Activated naive CD8-positive, alpha-beta T cell treated with anti-CD3 and anti-CD28 coated beads, Interleukin-2, amount 50 U/mL, for 24 hours (primary cell): ENCODE data around the gene FAS.

Experiments used
- ATAC-seq: fragments of 150-1000 bp; cut with Tn5 transposase; one replicate; pipeline ENCODE4 v1.10.0; 2021
- DNase-seq: peaks from one replicate; pipeline ENCODE4 v3.0.0; 2021
- H3K27ac Mint-ChIP-seq: one replicate; pipeline ENCODE4 v1.8.0; 2021; ENCODE audit warnings: mild to moderate bottlenecking, mixed read lengths
- H3K27me3 Mint-ChIP-seq: one replicate; pipeline ENCODE4 v1.8.0; 2021; ENCODE audit warnings: mixed read lengths
- H3K36me3 Mint-ChIP-seq: one replicate; pipeline ENCODE4 v1.8.0; 2021; ENCODE audit warnings: low read depth, mixed read lengths
- H3K4me1 Mint-ChIP-seq: one replicate; pipeline ENCODE4 v1.8.0; 2021; ENCODE audit warnings: mixed read lengths
- H3K4me3 Mint-ChIP-seq: one replicate; pipeline ENCODE4 v1.8.0; 2021; ENCODE audit warnings: mild to moderate bottlenecking, moderate library complexity, mixed read lengths
- H3K9me3 Mint-ChIP-seq: one replicate; pipeline ENCODE4 v1.8.0; 2021; ENCODE audit warnings: mixed read lengths

FAS gene

GRCh38 chr10:89025453-89025852, 34.9 kb downstream of the FAS start:
- ATAC-seq = no peak
- Mint-ChIP-seq H3K36me3 (peaks cover 8% of the 10 kb centered on the region), H3K4me1 (peaks cover 16% of the 10 kb centered on the region), H3K9me3 (no peaks in the 10 kb centered on the region), H3K27ac (no peak overlapping the region), H3K27me3 (no peaks in the 10 kb centered on the region), H3K4me3 (no peak overlapping the region)
- DNase-seq = no peak

GRCh38 chr10:89029181-89029580, 38.6 kb downstream of the FAS start:
- no peak overlapping the region for H3K27ac Mint-ChIP-seq
- H3K27me3 Mint-ChIP-seq = no peaks in the 10 kb centered on the region
- no peaks in the 10 kb centered on the region for H3K9me3 Mint-ChIP-seq
- peaks cover 40% of the 10 kb centered on the region for H3K4me1 Mint-ChIP-seq
- no peak overlapping the region for H3K4me3 Mint-ChIP-seq
- DNase-seq = no peak
- no peak for ATAC-seq
- peaks cover 2% of the 10 kb centered on the region for H3K36me3 Mint-ChIP-seq

DNA sequence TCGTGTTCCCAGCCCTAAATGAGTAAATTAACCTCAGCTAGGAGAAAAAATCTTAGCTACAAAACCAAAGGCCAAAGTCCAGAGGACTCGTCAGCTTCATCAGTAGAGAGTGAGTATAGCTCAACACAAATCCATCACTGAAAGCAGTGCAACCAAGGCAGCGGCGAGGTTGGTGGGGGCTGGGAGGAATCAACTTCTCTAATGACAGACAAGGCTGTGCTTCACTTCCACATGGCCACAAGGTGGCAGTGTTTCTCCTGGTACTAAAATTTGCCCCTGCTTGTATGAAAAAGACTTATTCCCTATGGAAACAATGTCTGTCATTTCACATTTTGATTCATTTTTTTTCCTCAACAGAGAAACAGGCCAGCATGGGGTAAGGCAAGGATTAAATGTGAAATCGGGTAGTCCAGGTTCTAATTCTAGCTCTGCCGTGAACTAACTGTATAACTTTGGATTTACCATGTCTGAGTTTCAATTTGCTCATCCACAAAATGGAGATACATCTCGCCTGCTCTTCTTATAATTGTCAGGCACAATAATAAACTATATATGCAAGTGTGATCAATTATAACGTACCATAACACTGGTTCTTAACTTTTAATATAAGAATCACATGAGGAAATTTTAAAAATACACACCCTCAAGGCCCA, 39.3 kb downstream of the FAS start:
- no peaks in the 10 kb centered on the region for H3K36me3 Mint-ChIP-seq
- DNase-seq (peak; percentile 77), ATAC-seq (peak; percentile 20)
- H3K9me3 Mint-ChIP-seq = no peaks in the 10 kb centered on the region
- H3K4me1 Mint-ChIP-seq = peaks cover 40% of the 10 kb centered on the region
- H3K4me3 Mint-ChIP-seq = no peak overlapping the region
- no peaks in the 10 kb centered on the region for H3K27me3 Mint-ChIP-seq
- no peak overlapping the region for H3K27ac Mint-ChIP-seq

- ATAC-seq = no peak
- H3K4me3 Mint-ChIP-seq = no peak overlapping the region
- no peaks in the 10 kb centered on the region for H3K27me3 Mint-ChIP-seq
- H3K36me3 Mint-ChIP-seq = no peaks in the 10 kb centered on the region
- H3K27ac Mint-ChIP-seq = no peak overlapping the region
- no peak for DNase-seq
- peaks cover 40% of the 10 kb centered on the region for H3K4me1 Mint-ChIP-seq
- H3K9me3 Mint-ChIP-seq = no peaks in the 10 kb centered on the region
These were observed 40.2 kb downstream of the FAS start for GRCh38 chr10:89030791-89031190.

- H3K4me3 Mint-ChIP-seq = peak overlapping the region; percentile 50
- DNase-seq (peak; percentile 71), ATAC-seq (peak; percentile 97)
These were observed 41.7 kb downstream of the FAS start for GRCh38 chr10:89032141-89032891.

GRCh38 chr10:89035461-89035860, 44.9 kb downstream of the FAS start:
- no peaks in the 10 kb centered on the region for H3K27me3 Mint-ChIP-seq
- ATAC-seq = no peak
- H3K4me3 Mint-ChIP-seq = no peak overlapping the region
- no peak overlapping the region for H3K27ac Mint-ChIP-seq
- H3K36me3 Mint-ChIP-seq = no peaks in the 10 kb centered on the region
- H3K9me3 Mint-ChIP-seq = no peaks in the 10 kb centered on the region
- DNase-seq = no peak
- H3K4me1 Mint-ChIP-seq = peaks cover 31% of the 10 kb centered on the region

More at GRCh38 chr10:89032141-89032891, 41.7 kb downstream of the FAS start:
- Mint-ChIP-seq H3K4me1 (peaks cover 40% of the 10 kb centered on the region), H3K27ac (peak overlapping the region; percentile 68), H3K36me3 (no peaks in the 10 kb centered on the region), H3K27me3 (no peaks in the 10 kb centered on the region), H3K9me3 (no peaks in the 10 kb centered on the region)

DNA sequence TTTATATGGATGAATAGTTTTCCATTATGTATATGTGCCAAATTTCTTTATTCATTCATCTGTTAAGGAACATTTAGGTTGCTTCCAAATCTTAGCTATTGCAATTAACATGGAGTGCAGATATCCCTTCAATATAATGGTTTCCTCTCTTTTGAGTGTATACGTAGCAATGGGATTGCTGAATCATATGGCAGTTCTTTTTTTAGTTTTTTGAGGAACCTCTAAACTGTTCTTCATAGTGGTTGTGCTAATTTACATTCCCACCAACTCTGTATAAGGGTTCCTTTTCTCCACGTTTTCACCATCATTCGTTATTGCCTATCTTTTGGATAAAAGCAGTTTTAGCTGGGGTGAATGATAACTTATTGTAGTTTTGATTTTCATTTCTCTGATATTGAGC, 46.5 kb downstream of the FAS start:
- Mint-ChIP-seq H3K36me3 (no peaks in the 10 kb centered on the region), H3K9me3 (no peaks in the 10 kb centered on the region), H3K4me3 (no peak overlapping the region), H3K4me1 (peaks cover 15% of the 10 kb centered on the region), H3K27ac (no peak overlapping the region), H3K27me3 (no peaks in the 10 kb centered on the region)
- ATAC-seq (no peak), DNase-seq (no peak)

GRCh38 chr10:89042562-89042961, 52.0 kb downstream of the FAS start:
- DNase-seq (no peak), ATAC-seq (no peak)
- H3K36me3 Mint-ChIP-seq = no peaks in the 10 kb centered on the region
- peaks cover 1% of the 10 kb centered on the region for H3K27me3 Mint-ChIP-seq
- no peak overlapping the region for H3K27ac Mint-ChIP-seq
- H3K4me1 Mint-ChIP-seq = no peaks in the 10 kb centered on the region
- H3K9me3 Mint-ChIP-seq = no peaks in the 10 kb centered on the region
- H3K4me3 Mint-ChIP-seq = no peak overlapping the region

- H3K4me1 Mint-ChIP-seq = no peaks in the 10 kb centered on the region
- H3K27ac Mint-ChIP-seq = no peak overlapping the region
These were observed 52.5 kb downstream of the FAS start for GRCh38 chr10:89043052-89043451.

DNA sequence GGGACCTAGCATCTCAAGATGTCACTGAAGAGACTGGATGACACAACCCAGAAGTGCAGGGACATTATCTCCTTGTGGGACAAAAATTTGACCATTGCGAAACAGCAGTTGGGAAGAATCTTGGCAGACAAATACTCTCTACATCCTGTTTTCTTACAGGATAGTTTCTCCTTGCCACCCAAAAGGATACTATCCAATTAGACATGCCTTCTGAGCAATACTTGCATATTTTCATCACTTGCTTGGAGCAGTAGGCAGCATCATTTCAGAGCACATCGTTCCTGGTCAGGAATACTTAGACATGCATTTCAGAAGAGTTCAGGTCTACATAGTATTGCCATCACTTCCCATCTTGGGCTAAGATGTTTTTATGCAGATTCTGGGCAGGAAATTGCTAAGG, 56.8 kb downstream of the FAS start:
- DNase-seq = no peak
- Mint-ChIP-seq H3K9me3 (no peaks in the 10 kb centered on the region), H3K27ac (no peak overlapping the region), H3K4me3 (no peak overlapping the region), H3K36me3 (no peaks in the 10 kb centered on the region), H3K27me3 (peaks cover 1% of the 10 kb centered on the region), H3K4me1 (no peaks in the 10 kb centered on the region)
- ATAC-seq = no peak

More at GRCh38 chr10:89043052-89043451, 52.5 kb downstream of the FAS start:
- H3K9me3 Mint-ChIP-seq = no peaks in the 10 kb centered on the region
- no peak overlapping the region for H3K4me3 Mint-ChIP-seq
- ATAC-seq (no peak), DNase-seq (no peak)
- no peaks in the 10 kb centered on the region for H3K36me3 Mint-ChIP-seq
- H3K27me3 Mint-ChIP-seq = peaks cover 1% of the 10 kb centered on the region

- Mint-ChIP-seq H3K27ac (no peak overlapping the region), H3K36me3 (no peaks in the 10 kb centered on the region)
These were observed 61.0 kb downstream of the FAS start for GRCh38 chr10:89051593-89051992.

DNA sequence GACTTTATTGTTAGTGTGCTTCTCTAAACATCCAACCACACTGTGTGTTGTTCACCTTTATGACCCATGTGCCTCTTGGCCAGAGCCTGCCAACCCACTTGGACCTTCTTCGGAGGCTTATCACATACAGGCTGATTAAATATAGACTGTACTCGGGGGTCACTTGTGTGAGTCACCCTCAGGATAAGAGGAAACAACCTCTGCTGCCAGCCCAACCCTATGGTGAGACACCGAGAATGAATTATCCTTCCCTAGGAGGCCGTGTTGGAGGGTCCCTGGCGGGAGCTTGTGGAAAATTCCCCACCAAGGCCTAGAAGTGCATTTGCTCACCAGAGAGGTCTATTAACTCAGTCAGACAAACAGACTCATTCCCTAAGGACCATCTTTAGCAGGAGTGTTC, 63.0 kb downstream of the FAS start:
- Mint-ChIP-seq H3K36me3 (no peaks in the 10 kb centered on the region), H3K4me3 (no peak overlapping the region), H3K9me3 (no peaks in the 10 kb centered on the region), H3K27ac (no peak overlapping the region), H3K4me1 (no peaks in the 10 kb centered on the region), H3K27me3 (no peaks in the 10 kb centered on the region)
- DNase-seq = no peak
- no peak for ATAC-seq

More at GRCh38 chr10:89051593-89051992, 61.0 kb downstream of the FAS start:
- Mint-ChIP-seq H3K4me1 (no peaks in the 10 kb centered on the region), H3K9me3 (no peaks in the 10 kb centered on the region), H3K4me3 (no peak overlapping the region), H3K27me3 (no peaks in the 10 kb centered on the region)
- no peak for DNase-seq
- no peak for ATAC-seq

GRCh38 chr10:89055159-89055558, 64.6 kb downstream of the FAS start:
- no peak for DNase-seq
- ATAC-seq = no peak
- Mint-ChIP-seq H3K4me1 (no peaks in the 10 kb centered on the region), H3K9me3 (no peaks in the 10 kb centered on the region), H3K27ac (no peak overlapping the region), H3K27me3 (no peaks in the 10 kb centered on the region), H3K4me3 (no peak overlapping the region), H3K36me3 (no peaks in the 10 kb centered on the region)

DNA sequence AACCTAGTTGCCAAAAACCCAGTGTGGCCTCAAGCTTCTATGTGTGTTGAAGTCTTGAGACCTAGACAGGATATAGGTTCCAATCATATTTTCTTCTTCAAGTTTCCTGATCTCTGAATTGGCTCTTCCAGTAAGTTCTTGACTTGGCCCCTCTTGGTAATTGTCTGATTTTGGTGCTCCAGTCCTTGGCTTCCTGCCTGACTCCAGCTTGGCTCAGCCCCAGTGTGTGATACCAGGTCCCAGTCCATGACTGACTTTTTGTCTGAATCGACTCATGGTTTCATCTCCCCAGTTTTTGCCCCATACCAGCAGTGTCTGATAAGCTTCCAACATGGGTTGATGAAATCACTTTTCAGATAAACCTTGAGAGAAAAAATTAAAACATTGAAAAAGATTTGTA, 72.3 kb downstream of the FAS start:
- H3K9me3 Mint-ChIP-seq = no peaks in the 10 kb centered on the region
- H3K36me3 Mint-ChIP-seq = no peaks in the 10 kb centered on the region
- H3K27ac Mint-ChIP-seq = no peak overlapping the region
- H3K4me1 Mint-ChIP-seq = no peaks in the 10 kb centered on the region
- ATAC-seq (no peak), DNase-seq (no peak)
- peaks cover 16% of the 10 kb centered on the region for H3K27me3 Mint-ChIP-seq
- no peak overlapping the region for H3K4me3 Mint-ChIP-seq

GRCh38 chr10:89063465-89063864, 72.9 kb downstream of the FAS start:
- DNase-seq (no peak), ATAC-seq (no peak)
- Mint-ChIP-seq H3K4me1 (no peaks in the 10 kb centered on the region), H3K4me3 (no peak overlapping the region), H3K36me3 (no peaks in the 10 kb centered on the region), H3K27ac (no peak overlapping the region), H3K9me3 (no peaks in the 10 kb centered on the region), H3K27me3 (peaks cover 20% of the 10 kb centered on the region)
